GM04504 (cell line): ENCODE measurements around the gene RAI14.
A peak's percentile ranks its signal among the peaks of the same experiment; 100 is the strongest.
"Not testable (repeated sequence)": the region's sequence is repeated elsewhere in the genome, so short reads cannot be mapped to it uniquely, and the experiment has no call there.

Experiments used
- DNase-seq: peaks from one replicate; pipeline ENCODE4 v3.0.0-alpha.2; 2012; ENCODE audit warnings: low read depth

Gene RAI14

DNA sequence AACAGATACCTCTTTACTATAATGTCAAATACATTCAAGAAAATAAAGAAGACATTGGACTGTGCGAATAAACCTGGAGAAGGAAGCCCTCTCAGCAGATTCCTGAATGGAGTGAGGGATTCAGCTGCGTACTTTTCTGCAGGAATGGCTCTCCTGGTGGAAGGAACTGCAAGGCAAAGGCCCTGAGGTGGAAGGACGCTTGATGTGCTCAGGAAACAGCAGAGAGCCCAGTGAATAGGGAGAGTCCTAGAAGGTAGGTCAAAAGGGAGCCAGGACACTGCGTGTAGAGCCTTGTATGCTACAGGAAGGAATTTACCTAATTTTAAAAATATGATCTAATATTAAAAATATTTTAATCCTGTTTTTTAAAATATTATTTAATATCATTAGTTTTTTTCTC, 114.4 kb downstream of the RAI14 start:
- DNase-seq, result no peak

DNA sequence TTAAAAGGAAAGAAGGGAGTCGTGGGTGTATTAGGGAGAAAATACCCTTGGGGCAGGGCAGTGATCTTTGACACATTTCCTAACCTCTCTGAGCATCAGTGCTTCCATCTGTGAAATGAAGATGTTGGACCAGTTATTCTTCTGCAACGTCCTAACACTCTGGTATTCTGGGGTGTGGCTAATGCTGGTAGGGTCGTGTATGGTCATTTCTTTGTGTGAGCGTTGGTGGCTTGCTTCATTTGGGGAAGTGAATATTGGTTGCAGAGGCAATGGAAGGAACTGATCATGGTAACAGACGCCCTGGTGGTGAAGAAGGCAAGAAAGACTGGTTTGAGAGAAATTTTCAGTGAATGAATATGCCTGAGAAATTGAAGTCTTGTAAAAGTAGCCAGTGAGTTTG, 114.9 kb downstream of the RAI14 start:
- no peak for DNase-seq

DNA sequence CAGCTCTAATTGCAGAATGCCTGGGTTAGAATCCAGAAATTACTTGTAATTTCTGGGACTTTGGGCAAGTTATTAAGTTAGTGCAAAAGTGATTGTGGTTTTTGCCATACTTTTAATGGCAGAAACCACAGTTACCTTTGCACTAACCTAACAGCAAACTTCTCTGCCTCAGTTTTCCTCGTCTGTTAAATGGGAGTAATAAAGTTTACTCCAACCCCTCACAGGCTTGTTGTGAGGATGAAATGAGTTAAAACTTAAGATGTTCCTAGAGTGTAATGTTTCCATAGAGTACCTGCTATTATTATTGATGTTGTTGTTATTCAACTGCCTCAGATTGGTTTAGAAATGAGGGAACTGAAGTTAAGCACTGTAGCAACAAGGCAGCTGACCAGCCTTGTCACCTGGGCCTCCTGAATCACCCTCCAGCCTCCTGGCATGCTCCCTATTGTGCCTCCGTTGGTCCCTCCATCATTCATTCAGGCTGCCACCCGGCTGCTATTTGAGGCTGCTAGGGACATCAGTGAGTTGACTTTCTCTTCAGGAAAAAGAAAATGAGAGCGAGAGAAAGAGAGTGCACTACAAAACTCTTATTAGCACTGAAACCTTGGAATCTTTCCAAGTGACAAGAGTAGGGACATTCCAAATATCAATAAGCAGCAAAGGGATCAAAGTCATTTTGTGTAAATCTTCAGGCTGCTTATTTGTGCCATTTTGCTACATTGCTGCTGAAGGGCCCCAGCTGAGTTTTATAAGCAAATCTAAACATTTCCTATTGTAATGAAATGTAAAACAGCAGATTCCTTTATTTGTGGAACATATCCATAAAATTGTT, 116.4 kb downstream of the RAI14 start:
- DNase-seq, result no peak

DNA sequence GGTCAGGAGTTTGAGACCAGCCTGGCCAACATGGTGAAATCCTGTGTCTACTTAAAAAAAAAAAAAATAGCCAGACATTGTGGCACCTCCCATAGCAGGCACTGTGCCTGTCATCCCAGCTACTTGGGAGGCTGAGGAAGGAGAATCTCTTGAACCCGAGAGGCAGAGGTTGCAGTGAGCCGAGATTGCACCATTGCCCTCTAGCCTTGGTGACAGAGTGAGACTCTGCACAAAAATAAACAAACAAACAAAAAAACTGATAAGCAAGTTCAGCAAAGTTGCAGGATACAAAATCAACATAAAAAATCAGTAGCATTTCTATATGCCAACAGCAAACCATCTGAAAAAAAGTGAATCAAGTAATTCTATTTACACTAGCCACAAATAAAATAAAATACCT, 118.0 kb downstream of the RAI14 start:
- DNase-seq, result no peak

DNA sequence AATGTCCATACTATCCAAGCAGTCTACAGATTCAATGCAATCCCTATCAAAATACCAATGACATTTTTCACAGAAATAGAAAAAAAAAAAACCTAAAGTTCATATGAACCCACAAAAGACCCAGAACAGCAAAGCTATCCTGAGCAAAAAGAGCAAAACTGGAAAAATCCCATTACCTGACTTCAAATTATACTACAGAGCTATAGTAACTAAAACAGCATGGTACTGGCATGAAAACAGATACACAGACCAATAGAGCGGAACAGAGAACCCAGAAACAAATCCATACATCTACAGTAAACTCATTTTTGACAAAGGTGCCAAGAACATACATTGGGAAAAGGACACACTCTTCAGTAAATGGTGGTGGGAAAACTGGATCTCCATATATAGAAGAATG, 118.5 kb downstream of the RAI14 start:
- DNase-seq, result not testable (repeated sequence)

DNA sequence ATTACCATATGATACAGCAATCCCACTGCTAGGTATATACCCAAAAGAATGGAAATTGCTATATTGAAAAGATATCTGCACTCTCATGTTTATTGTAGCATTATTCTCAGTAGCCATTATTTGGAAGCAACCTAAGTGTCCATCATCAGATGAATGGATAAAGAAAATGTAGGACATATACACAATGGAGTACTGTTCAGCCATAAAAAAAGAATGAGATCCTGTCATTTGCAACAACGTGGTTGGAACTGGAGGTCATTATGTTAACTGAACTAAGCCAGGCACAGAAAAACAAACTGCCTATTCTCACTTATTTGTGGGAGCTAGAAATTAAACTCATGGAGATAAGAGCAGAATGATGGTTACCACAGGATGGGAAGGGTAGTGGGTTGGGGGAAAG, 119.8 kb downstream of the RAI14 start:
- no peak for DNase-seq

DNA sequence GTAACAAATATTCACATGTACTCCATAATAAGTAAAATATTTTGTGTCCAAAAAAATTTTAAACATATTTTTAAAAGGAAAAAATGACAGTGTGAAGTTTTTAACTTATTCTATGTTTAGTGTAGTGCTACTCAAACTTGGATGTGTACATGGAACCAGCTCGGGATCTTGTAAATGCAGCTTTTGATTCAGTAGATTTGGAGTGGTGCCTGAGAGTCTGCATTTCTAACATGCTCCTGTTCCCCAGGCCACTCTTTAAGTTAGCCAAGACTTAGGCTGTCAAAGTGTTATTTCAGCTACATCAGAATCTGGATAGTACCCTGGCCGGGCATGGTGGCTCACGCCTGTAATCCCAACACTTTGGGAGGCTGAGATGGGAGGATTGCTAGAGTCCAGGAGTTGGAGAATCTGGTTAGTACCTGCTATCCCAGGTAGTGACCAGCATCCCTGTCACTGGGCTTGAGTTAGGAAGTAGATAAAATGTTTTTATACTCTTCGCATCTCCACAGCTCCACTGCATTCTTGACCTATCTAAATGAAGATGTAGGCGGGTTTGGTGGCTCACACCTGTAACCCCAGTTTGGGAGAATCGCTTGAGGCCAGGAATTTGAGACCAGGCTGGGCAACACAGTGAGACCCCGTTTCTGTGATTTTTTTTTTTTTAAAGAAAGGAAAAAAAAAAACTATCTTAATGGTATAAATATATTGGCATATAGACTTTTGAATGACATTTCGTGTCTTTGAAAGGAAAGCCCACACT, 122.1 kb downstream of the RAI14 start:
- DNase-seq, result no peak

DNA sequence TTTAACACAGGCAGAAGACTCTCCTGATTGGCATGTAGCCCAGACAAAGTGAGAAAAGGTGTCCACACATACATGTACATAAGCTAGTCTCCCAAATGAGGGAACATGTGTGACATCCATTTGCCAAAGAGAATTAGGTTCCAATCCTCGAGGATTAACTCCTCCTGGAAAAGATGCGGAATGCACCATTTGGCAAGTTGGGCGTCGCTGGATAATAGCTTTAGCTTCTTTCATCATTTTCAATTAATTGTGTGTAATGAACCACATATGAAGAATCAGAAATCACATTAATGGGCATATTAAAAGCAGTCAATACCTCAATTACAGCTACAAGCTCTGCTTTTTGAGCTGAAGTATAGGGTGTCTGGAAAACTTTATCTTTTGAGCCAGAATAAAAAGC, 127.8 kb downstream of the RAI14 start:
- DNase-seq, result not testable (repeated sequence)

DNA sequence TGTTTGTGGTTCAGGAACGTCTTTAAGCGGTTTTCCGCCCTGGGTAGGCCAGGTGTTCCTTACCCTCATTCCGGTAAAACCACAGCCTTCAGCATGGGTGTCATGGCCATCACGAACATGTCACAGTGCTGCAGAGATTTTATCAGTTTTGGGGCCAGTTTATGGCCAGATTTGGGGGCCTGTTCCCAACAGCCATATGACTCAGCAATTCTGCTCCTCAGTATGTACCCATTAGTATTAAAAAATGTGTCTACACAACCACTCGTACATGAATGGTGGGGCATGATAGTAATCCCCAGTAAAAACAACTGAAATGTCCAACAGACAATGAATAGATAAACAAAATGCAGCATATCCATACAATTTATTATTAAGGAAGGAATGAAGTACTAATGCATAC, 130.9 kb downstream of the RAI14 start:
- no peak for DNase-seq

DNA sequence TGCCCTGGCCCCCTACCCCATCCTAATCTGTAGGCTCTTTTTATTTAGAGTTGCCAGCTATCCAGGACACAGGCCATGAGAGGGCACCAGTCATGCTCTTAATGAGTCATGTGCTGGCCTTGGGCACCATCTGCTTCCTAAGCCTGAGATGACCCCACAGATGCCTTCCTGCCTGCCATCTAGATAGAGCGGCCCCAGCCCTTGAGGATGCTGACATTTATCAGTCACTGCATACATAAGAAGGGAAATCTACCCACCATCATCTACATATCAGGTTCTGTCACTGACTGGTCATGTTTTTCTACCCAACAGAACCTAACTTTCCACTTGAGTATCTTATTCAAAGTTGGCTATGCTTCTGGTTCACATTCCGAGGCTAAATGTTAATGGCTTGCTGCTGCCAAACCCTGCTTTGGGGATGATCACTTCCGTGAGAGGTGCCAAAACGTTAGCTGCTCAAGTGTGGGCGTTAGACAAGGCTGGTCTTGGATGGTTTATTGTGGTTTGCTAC, 132.9 kb downstream of the RAI14 start:
- peak; percentile 30 for DNase-seq

DNA sequence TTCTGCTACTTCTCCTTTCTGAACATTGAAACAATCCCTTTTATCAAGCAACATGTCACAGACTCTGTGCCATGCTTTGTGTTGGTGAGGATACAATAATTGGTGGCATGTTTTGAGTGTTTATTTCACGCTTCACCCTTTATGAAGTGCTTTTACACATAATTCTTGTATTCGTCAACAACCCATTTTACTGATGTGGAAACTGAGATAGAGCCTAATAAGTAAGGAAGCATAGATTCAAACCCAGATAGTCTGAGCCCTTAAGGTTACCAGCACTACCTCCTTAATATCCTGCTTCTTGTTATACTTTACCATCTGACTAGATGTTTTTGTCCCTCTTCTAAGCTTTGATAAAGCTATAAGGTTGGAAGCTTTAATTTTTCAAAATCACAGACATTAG, 133.5 kb downstream of the RAI14 start:
- no peak for DNase-seq

DNA sequence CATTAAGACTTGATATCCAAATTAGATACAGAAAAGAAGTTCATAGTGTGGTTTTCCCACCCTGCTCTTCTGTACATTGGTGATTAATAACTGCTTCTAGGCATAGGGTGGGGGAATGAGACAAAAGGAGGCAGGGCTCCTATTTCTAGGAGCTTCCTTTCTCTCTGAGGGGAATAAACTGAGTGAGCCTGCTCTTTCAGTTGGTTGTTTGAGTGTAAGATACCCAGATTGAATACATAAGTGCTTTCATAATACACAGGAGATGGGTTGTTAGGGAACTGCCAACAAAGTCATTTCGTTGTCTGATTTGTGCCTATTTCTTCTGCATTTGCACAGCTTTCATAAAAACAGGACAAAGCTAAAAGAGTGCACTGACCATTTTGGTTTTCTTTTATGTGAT, 133.9 kb downstream of the RAI14 start:
- no peak for DNase-seq

DNA sequence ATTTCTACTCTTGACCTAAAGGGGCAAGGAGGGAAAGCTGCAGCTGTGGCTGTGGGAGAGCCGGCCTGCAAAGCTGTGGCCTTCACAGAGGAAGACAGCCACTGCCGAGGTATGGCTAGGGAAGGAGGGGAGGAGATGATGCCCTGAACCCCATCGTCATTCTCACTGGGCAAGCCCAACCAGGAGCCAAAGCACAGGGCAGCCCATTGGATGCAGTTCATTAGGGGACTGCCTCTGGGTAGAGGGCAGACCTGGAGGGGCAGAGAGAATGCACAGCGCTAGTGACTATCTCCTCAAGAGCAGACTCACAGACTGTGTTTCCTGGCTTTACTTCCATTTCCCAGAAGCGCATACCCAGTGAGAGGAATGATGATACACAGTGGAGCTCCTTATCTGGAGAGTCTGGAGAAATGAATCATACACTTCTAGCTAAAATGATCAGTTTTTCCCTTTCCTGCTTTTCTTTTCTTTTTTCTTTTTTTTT, 135.7 kb downstream of the RAI14 start:
- no peak for DNase-seq

DNA sequence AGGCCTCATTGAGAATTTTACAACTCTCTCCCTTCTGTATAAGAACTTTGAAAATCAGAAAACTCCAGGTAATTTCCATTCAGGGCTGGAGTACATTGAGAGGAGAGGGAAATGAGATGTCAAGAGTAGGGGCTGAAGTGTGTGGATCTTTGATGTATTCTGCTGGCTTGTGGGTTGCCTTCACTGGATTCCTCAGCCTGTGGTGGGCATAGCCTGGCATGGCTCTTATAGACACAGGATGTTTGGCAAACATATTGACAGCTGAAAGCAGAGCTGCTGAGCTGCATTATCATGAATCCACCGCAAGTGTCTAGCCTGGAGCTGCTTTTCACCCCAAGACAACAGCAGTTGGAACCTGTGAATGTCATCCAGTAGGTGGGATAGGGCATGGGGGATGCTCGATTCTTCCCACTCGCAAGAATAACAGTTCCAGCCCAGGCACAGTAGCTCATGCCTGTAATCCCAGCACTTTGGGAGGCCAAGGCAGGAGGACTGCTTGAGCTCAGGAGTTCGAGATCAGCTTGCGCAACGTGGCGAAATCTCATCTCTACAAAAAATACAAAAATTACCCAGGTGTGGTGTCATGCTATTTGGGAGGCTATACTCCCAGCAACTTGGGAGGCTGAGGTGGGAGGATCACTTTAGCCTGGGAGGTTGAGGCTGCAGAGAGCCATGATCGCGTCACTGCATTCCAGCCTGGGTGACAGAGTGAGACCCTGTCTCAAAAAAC, 146.9 kb downstream of the RAI14 start:
- DNase-seq, result no peak

DNA sequence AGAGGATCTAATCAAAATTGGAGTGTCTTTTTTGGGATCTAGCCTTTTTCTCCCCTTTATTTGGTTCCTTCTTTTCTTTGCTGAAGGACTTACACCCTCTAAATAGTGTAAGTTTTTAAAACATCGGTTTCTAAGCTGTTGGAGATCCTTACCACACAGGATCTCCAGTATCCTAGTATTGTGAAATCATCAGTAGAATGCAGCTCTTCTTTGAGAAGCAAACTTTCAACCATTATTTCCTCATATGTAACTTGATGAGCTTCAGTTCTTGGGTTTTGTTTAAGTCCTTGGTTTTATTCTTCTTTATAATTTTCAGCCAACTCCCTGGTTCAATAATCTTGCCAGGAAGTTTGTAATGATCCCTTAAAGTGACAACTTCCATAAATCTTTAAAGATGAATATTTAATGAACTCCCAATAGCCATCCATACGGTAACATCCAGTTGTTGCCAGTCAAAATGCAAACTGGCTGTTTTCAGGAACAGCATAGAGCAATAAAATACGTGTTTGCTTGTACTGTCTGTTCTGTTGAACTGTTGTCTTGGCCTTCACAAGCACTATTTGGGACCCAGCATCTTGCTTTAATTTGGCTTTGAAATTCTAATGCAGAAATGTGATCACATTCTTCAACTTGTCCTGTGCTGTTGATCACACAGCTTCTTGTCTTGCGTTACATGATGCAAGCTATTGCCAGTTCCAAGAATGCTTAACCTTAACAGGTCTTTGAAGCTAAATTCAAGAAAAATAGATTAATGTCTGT, 148.0 kb downstream of the RAI14 start:
- no peak for DNase-seq

DNA sequence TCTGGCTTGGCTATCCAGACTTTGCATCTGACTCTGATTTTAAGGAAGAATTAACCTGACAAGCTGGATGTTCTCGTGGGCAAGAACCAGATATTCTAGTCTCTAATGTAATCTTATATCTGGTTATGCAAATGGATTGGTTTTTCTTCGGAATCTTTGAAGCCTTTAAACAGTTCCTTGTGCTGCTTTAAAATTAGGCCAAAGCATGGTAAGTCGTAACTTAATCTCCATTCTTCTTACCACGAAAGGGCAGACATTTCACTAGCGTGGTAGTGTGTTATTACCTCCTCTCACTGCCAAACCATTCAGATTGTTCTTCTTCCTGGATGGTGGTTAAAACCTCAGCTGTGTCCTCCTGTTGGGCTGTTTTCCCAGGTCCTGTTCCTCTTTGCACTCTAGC, 148.8 kb downstream of the RAI14 start:
- no peak for DNase-seq

DNA sequence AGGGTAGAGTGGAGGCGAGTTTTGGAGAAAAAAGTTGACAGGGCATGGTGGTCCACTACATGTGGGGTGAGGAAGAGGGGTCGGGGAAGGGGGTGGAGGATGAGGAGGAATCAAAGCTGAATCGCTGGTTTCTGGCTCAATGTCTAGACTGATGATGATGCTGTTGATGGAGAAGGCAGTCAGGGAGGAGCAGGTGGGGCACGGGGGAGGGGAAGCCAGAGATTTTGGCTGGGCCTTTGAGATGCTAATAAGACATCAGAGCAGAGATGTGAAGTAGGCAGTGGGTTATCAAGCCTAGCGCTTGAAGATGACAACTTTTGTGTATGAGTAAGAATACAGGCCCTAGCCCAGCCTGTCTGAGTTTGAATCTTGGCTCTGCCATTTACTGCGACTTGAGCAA, 150.4 kb downstream of the RAI14 start:
- DNase-seq, result no peak

DNA sequence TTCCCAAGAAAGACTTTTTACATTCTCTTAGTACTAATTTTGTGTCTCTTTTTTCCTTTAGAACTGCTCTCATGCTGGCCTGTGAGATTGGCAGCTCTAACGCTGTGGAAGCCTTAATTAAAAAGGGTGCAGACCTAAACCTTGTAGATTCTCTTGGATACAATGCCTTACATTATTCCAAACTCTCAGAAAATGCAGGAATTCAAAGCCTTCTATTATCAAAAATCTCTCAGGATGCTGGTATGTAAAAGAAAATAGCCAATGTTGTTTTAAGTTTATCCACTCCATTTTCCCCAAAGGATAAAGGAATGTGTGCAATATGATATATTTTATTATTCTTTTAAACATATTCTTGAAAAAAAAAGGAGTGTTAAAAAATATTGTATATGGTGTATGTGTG, 155.6 kb downstream of the RAI14 start:
- no peak for DNase-seq

DNA sequence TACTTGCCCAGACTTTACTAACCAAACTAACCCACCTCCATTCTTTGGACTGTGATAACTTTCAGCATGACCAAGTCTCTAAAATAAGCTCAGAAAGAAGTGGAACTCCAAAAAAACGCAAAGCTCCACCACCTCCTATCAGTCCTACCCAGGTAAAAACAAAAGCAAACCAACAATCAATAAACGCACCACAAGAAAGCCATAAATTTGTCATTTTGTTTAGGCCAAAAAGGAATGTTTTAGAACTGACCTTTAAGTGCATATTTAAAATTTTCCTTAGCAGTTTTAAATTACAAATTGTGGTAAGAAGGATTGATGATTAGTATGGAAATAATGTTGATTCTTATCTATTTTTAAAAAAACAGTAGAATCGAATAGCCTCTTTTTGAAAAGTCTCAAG, 157.4 kb downstream of the RAI14 start:
- DNase-seq, result no peak

DNA sequence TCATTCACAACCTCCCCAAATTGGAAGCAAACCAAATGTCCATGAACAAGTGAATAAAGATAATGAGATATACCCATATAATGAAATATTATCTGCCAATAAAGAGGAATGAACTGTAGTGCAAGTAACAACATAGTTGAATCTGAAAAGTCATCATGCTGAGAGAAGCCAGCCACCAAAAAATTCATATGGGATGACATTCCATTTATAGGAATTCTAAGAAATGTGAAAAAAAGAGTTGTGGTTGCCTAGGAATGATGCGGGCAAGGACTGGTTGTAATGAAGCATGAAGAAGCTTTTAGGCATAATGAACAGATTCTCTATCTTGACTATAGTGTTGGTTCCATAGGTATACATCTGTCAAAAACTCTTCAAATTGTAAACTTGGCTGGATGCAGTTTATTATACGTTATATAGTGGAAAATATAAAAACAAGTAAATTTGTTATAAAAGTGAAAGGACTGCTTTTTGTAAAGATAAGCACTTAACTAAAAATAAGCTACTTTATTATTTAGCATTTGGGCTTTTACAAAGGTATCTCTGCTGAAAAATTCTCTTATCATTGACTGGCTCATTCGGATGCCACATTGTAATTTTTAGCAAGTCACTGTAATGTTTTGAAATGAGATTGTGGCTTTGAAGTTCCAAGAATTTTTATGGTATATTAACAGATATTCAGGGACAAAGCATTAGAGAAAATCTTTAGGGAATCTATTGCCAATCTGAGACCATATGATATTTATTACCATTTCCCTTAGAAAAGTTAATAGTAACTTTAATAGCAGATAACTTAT, 161.6 kb downstream of the RAI14 start:
- peak; percentile 14 for DNase-seq

DNA sequence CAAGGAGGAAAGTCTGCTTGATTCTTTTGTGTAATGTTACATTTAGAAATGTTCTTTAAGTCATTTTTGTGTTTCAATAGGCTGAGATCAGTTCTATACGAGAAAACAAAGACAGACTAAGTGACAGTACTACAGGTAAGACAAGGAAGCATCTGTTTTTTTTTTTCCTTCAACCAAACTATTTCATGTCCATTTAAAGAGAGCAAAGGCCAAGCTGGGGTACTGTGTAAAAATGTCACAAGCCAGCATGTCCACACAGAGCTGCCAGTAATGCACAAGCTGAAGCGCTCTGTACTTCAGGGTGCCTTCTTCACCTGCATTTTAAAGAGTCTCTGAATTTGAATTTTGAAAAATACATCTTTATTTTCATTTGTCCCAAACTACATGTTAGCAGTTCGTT, 162.6 kb downstream of the RAI14 start:
- DNase-seq, result no peak
